HCT116 (cell line): ENCODE measurements around the gene SMTNL2.

ENCODE experiments used
- ATF3 ChIP-seq: IDR thresholded peaks from 2 replicates; pipeline ENCODE4 v1.6.1; 2012
- CBX3 ChIP-seq: IDR thresholded peaks from 2 replicates; pipeline ENCODE4 v1.6.1; 2012; ENCODE audit warnings: low read depth
- CTCF ChIP-seq, 3 experiments: fragments of 200-600 bp in 1 of 3; sonication (generic) in 1 of 3; IDR thresholded peaks in 2 of 3; conservative IDR thresholded peaks in 1 of 3; 2 replicates each; pipeline ENCODE4 v1.5.1; 2012 to 2017; ENCODE audit warnings: low read depth in 2 of 3, low read length in 2 of 3, antibody characterized with exemption in 1 of 3, borderline replicate concordance in 1 of 3, control low read depth in 1 of 3, mild to moderate bottlenecking in 1 of 3, mixed read lengths in 1 of 3, mixed run types in 1 of 3, moderate library complexity in 1 of 3; ENCODE audit not compliant: insufficient read depth in 1 of 3
- EGR1 ChIP-seq: IDR thresholded peaks from 2 replicates; pipeline ENCODE4 v1.6.1; 2012; ENCODE audit warnings: low read depth
- EZH2 ChIP-seq: fragments of 200-600 bp; sonication (generic); IDR thresholded peaks from 2 replicates; pipeline ENCODE4 v1.6.1; 2017; ENCODE audit warnings: antibody characterized with exemption, mixed run types
- EZH2phosphoT487 ChIP-seq: fragments of 200-600 bp; IDR thresholded peaks from 2 replicates; pipeline ENCODE4 v1.6.1; 2018; ENCODE audit warnings: antibody characterized with exemption, borderline replicate concordance
- FOSL1 ChIP-seq: IDR thresholded peaks from 2 replicates; pipeline ENCODE4 v1.6.1; 2012; ENCODE audit warnings: low read depth
- JUND ChIP-seq: IDR thresholded peaks from 2 replicates; pipeline ENCODE4 v1.6.1; 2012
- POLR2A ChIP-seq: IDR thresholded peaks from 2 replicates; pipeline ENCODE4 v1.7.0; 2011; ENCODE audit warnings: borderline replicate concordance; ENCODE audit not compliant: insufficient read depth, insufficient read length; ENCODE audit errors: extremely low read depth
- POLR2AphosphoS5 ChIP-seq: IDR thresholded peaks from 2 replicates; pipeline ENCODE4 v1.6.1; 2011; ENCODE audit warnings: mild to moderate bottlenecking, low read depth, low read length, moderate library complexity
- RAD21 ChIP-seq: IDR thresholded peaks from 2 replicates; pipeline ENCODE4 v1.6.1; 2012; ENCODE audit warnings: low read depth, mild to moderate bottlenecking
- SP1 ChIP-seq: IDR thresholded peaks from 2 replicates; pipeline ENCODE4 v1.6.1; 2012; ENCODE audit warnings: low read depth
- TCF7L2 ChIP-seq: IDR thresholded peaks from 2 replicates; pipeline ENCODE4 v1.7.0; 2011; ENCODE audit warnings: borderline replicate concordance, inconsistent platforms; ENCODE audit not compliant: insufficient read depth, insufficient read length; ENCODE audit errors: extremely low read depth
- TF ChIP-seq, protein P1 (sequence below): IDR thresholded peaks from 2 replicates; pipeline ENCODE4 v1.6.1; 2012

GRCh38 chr17:4580291-4580690, 4.0 kb upstream of the SMTNL2 start:
- TF ChIP-seq EZH2 (no peak), SP1 (no peak), TCF7L2 (no peak), CTCF (IDR thresholded peaks at IDR 0.05 in 2 of 3, conservative IDR thresholded peaks at IDR 0.05 in 1 of 3; ENCODE audit: borderline replicate concordance in 1 of 3, insufficient read depth in 1 of 3, low read depth in 2 of 3, low read length in 2 of 3) (no peak), EGR1 (no peak), RAD21 (no peak), POLR2A (no peak), POLR2AphosphoS5 (no peak), EZH2phosphoT487 (no peak), CBX3 (no peak), ATF3 (no peak), JUND (no peak), FOSL1 (no peak)
- TF ChIP-seq, protein P1, sequence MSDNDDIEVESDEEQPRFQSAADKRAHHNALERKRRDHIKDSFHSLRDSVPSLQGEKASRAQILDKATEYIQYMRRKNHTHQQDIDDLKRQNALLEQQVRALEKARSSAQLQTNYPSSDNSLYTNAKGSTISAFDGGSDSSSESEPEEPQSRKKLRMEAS = no peak
